Adrenal gland (tissue), 5 donors: ENCODE results near the gene TJP2.

ENCODE experiments used
- POLR2A ChIP-seq, 2 donors: fragments of 450-650 bp; IDR thresholded peaks; one replicate each; pipeline ENCODE4 v1.6.1; 2017; ENCODE audit warnings: antibody characterized with exemption in 2 of 2, mild to moderate bottlenecking in 2 of 2, moderate library complexity in 1 of 2
- TF ChIP-seq, protein P1 (sequence below), 6 experiments: fragments of 450-650 bp in 4 of 6; fragments of 200-600 bp in 2 of 6; sonication (generic) in 1 of 6; IDR thresholded peaks; 1 replicate in 5 of 6; 2 replicates in 1 of 6; pipeline versions ENCODE4 v1.5.1 to v1.8.0; 2016 to 2021; ENCODE audit warnings: antibody characterized with exemption in 6 of 6, mild to moderate bottlenecking in 2 of 6, moderate library complexity in 1 of 6
- donor health status: DM: no; HTN: no; CAD: no.

- TF ChIP-seq, protein P1, sequence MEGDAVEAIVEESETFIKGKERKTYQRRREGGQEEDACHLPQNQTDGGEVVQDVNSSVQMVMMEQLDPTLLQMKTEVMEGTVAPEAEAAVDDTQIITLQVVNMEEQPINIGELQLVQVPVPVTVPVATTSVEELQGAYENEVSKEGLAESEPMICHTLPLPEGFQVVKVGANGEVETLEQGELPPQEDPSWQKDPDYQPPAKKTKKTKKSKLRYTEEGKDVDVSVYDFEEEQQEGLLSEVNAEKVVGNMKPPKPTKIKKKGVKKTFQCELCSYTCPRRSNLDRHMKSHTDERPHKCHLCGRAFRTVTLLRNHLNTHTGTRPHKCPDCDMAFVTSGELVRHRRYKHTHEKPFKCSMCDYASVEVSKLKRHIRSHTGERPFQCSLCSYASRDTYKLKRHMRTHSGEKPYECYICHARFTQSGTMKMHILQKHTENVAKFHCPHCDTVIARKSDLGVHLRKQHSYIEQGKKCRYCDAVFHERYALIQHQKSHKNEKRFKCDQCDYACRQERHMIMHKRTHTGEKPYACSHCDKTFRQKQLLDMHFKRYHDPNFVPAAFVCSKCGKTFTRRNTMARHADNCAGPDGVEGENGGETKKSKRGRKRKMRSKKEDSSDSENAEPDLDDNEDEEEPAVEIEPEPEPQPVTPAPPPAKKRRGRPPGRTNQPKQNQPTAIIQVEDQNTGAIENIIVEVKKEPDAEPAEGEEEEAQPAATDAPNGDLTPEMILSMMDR (IDR thresholded peaks at IDR 0.05): no peak
- TF ChIP-seq POLR2A (IDR thresholded peaks at IDR 0.05): no peak
Measured at GRCh38 chr9:69236188-69236587, 62.1 kb downstream of the TJP2 start.
